ENCODE results near the gene GABRR1.

DNA sequence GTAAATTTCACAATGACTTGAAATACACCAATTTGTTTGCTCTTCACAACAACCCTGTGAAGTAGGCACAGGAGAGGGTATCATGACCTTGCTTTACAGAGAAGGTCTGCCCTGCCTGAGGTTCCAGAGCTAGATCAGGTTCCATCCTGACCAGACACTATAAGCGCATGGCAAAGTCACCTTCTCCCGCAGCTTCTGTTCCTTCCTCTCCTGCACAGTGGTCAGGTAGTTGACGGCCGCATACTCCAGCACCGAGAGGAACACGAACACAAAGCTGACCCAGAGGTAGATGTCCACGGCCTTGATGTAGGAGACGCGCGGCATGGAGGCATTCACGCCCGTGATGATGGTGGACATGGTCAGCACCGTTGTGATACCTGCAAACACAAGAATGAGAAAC, 37.0 kb downstream of the GABRR1 start:
- TF ChIP-seq BHLHE40 (IDR thresholded peaks at IDR 0.05; ENCODE audit: borderline replicate concordance) (no peak), SP1 (IDR thresholded peaks at IDR 0.05) (no peak), NFRKB (IDR thresholded peaks at IDR 0.05) (no peak), FOXA1 (IDR thresholded peaks at IDR 0.05) (no peak)
